Measurements from ENCODE around the gene GCK. TPM values are rescaled to one million over a fixed set of nuclear protein-coding genes. Genes with fewer than 3 reads are reported as not detected.

Gene GCK
- total RNA-seq, 1 experiment from 2014 or later = not detected

GRCh38 chr7:44100458-44101302 lies 88.6 kb downstream of the GCK start:
- Mint-ChIP-seq H3K9me3 (ENCODE audit: unreplicated experiment) (no peaks in the 10 kb centered on the region), H3K4me1 (ENCODE audit: insufficient read depth, unreplicated experiment) (peaks cover 23% of the 10 kb centered on the region), H3K4me3 (ENCODE audit: unreplicated experiment) (no peak overlapping the region), H3K36me3 (ENCODE audit: insufficient read depth, unreplicated experiment) (peaks cover 7% of the 10 kb centered on the region), H3K27ac (ENCODE audit: low read depth, unreplicated experiment) (no peak overlapping the region), H3K27me3 (ENCODE audit: insufficient read depth, unreplicated experiment) (no peaks in the 10 kb centered on the region)
- DNase-seq (ENCODE audit: unreplicated experiment) = no peak
- TF ChIP-seq CTCF (IDR thresholded peaks at IDR 0.05; ENCODE audit: unreplicated experiment) = no peak
- ChIA-PET POLR2A (no interaction called here), CTCF (no interaction called here)
- intact Hi-C loops (cut with micrococcal nuclease) = no loop called here
- no TSS peak for BruUV-seq (replicated peaks)

DNA sequence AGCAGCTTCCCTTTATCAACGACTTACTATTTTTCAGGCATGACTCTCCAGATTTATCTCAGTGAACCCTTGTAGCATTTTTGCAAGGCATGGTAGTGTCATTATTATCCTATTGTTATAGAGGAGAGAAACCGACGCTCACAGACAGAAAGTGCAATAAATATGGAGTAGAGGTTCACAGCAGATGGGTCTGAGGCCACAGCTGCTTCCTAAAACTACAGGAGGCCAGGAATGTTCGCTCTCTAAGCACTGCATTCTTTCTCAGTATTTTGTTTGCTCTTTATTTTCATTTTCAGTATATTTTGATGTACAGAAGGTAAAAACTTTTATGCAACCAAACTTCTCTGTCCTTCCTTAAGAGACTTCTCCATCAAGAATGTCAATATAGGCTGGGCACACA lies 89.6 kb downstream of the GCK start:
- peaks cover 7% of the 10 kb centered on the region for H3K36me3 Mint-ChIP-seq (ENCODE audit: insufficient read depth, unreplicated experiment)
- H3K9me3 Mint-ChIP-seq (ENCODE audit: unreplicated experiment) = no peaks in the 10 kb centered on the region
- H3K4me3 Mint-ChIP-seq (ENCODE audit: unreplicated experiment) = no peak overlapping the region
- DNase-seq (ENCODE audit: unreplicated experiment) = no peak
- H3K4me1 Mint-ChIP-seq (ENCODE audit: insufficient read depth, unreplicated experiment) = peaks cover 19% of the 10 kb centered on the region
- no TSS peak for BruUV-seq (replicated peaks)
- intact Hi-C loops (cut with micrococcal nuclease) = no loop called here
- H3K27ac Mint-ChIP-seq (ENCODE audit: low read depth, unreplicated experiment) = no peak overlapping the region
- ChIA-PET CTCF (no interaction called here), POLR2A (interaction anchor here (0.9 kb wide), 1 partner anchor 31 kb away, joined by 5 read pairs; no protein-coding TSS in a partner anchor)
- H3K27me3 Mint-ChIP-seq (ENCODE audit: insufficient read depth, unreplicated experiment) = no peaks in the 10 kb centered on the region
- no peak for TF ChIP-seq CTCF (IDR thresholded peaks at IDR 0.05; ENCODE audit: unreplicated experiment)

DNA sequence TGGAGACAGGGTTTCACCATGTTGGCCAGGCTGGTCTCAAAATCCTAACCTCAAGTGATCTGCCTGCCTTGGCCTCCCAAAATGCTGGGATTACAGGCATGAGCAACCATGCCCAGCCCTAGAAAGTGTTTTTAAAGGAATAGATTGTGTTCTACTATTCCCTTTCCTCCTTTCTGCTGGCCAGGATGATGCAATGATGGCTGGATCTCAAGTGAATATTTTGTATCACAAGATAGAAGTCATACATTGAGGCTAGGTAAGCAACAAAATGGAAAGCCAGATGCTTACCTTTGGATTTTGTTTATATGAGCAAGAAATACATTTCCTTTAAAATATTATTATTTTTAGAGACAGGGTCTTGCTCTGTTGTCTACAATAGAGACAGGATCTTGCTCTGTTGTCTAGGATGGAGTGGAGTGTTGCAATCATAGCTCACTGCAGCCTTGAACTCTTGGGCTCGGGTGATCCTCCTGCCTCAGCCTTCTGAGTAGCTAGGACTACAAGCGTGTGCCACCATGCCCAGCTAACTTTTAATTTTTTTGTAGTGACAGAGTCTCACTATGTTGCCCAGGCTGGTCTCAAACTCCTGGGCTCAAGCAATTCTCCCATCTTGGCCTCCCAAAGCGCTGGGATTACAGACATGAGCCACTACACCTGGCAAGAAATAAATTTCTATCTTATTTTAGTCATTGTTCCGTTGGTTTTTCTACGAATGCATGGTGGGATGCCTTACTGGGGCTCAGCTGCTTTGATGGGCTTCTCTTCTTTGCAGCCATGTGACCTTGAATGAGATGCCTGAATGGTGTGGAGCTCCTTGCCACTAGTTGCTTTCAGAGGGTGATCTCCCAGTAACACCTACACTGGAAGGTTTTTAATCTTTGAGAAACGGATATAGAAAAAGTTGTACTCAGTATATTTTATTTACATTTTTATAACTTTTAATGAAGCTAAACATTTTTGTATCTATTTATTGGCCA lies 90.9 kb downstream of the GCK start:
- ChIA-PET POLR2A (interaction anchor here (0.8 to 1.3 kb wide), 3 partner anchors 11 to 30 kb away, joined by 3 to 5 read pairs (median 5); no protein-coding TSS in a partner anchor), CTCF (interaction anchor here (0.6 kb wide), 2 partner anchors 22 to 186 kb away, joined by 3 read pairs; no protein-coding TSS in a partner anchor)
- no peak overlapping the region for H3K27ac Mint-ChIP-seq (ENCODE audit: low read depth, unreplicated experiment)
- H3K4me3 Mint-ChIP-seq (ENCODE audit: unreplicated experiment) = no peak overlapping the region
- BruUV-seq (replicated peaks) = no TSS peak
- DNase-seq (ENCODE audit: unreplicated experiment) = no peak
- no peaks in the 10 kb centered on the region for H3K9me3 Mint-ChIP-seq (ENCODE audit: unreplicated experiment)
- no peak for TF ChIP-seq CTCF (IDR thresholded peaks at IDR 0.05; ENCODE audit: unreplicated experiment)
- peaks cover 7% of the 10 kb centered on the region for H3K36me3 Mint-ChIP-seq (ENCODE audit: insufficient read depth, unreplicated experiment)
- peaks cover 19% of the 10 kb centered on the region for H3K4me1 Mint-ChIP-seq (ENCODE audit: insufficient read depth, unreplicated experiment)
- intact Hi-C loops (cut with micrococcal nuclease) = no loop called here
- no peaks in the 10 kb centered on the region for H3K27me3 Mint-ChIP-seq (ENCODE audit: insufficient read depth, unreplicated experiment)
